ENCODE measurements around the gene HRH1.
"Not testable (repeated sequence)": the region's sequence is repeated elsewhere in the genome, so short reads cannot be mapped to it uniquely, and the experiment has no call there.

HRH1 gene

GRCh38 chr3:11204697-11205348 is 50.5 kb downstream of the HRH1 start:
- DNase-seq (ENCODE audit: low read depth in 2 of 2) = no peak

GRCh38 chr3:11205881-11206280 is 51.6 kb downstream of the HRH1 start:
- DNase-seq (ENCODE audit: low read depth in 2 of 2) = not testable (repeated sequence)

GRCh38 chr3:11206316-11206715 is 52.0 kb downstream of the HRH1 start:
- DNase-seq (ENCODE audit: low read depth in 2 of 2) = no peak

- DNase-seq (ENCODE audit: low read depth in 2 of 2) = no peak
Observed at GRCh38 chr3:11206953-11207352, 52.7 kb downstream of the HRH1 start.

GRCh38 chr3:11211531-11212298 is 57.4 kb downstream of the HRH1 start:
- DNase-seq (ENCODE audit: low read depth in 2 of 2) = no peak

- DNase-seq (ENCODE audit: low read depth in 2 of 2) = no peak
Observed at GRCh38 chr3:11212299-11212608, 58.0 kb downstream of the HRH1 start.

- no peak for DNase-seq (ENCODE audit: low read depth in 2 of 2)
Observed at GRCh38 chr3:11212784-11213183, 58.5 kb downstream of the HRH1 start.

GRCh38 chr3:11213810-11214450 is 59.6 kb downstream of the HRH1 start:
- DNase-seq (ENCODE audit: low read depth in 2 of 2) = no peak

- no peak for DNase-seq (ENCODE audit: low read depth in 2 of 2)
Observed at GRCh38 chr3:11214451-11214978, 60.2 kb downstream of the HRH1 start.

GRCh38 chr3:11217370-11217769 is 63.1 kb downstream of the HRH1 start:
- DNase-seq (ENCODE audit: low read depth in 2 of 2) = not testable (repeated sequence)

- DNase-seq (ENCODE audit: low read depth in 2 of 2) = no peak
Observed at GRCh38 chr3:11220230-11220629, 65.9 kb downstream of the HRH1 start.

- no peak for DNase-seq (ENCODE audit: low read depth in 2 of 2)
Observed at GRCh38 chr3:11221818-11222415, 67.6 kb downstream of the HRH1 start.

- DNase-seq (ENCODE audit: low read depth in 2 of 2) = no peak
Observed at GRCh38 chr3:11224010-11224409, 69.7 kb downstream of the HRH1 start.

GRCh38 chr3:11224870-11225229 is 70.6 kb downstream of the HRH1 start:
- DNase-seq (ENCODE audit: low read depth in 2 of 2) = no peak

GRCh38 chr3:11226042-11226370 is 71.7 kb downstream of the HRH1 start:
- DNase-seq (ENCODE audit: low read depth in 2 of 2) = no peak

- no peak for DNase-seq (ENCODE audit: low read depth in 2 of 2)
Observed at GRCh38 chr3:11228041-11228440, 73.7 kb downstream of the HRH1 start.

GRCh38 chr3:11230125-11230524 is 75.8 kb downstream of the HRH1 start:
- DNase-seq (ENCODE audit: low read depth in 2 of 2) = no peak

GRCh38 chr3:11230832-11231231 is 76.5 kb downstream of the HRH1 start:
- no peak for DNase-seq (ENCODE audit: low read depth in 2 of 2)

- no peak for DNase-seq (ENCODE audit: low read depth in 2 of 2)
Observed at GRCh38 chr3:11235385-11235784, 81.1 kb downstream of the HRH1 start.

GRCh38 chr3:11236588-11237461 is 82.5 kb downstream of the HRH1 start:
- DNase-seq (ENCODE audit: low read depth in 2 of 2) = peak; percentile 69 to 79

- DNase-seq (ENCODE audit: low read depth in 2 of 2) = peak; percentile 18 to 26
Observed at GRCh38 chr3:11238060-11238459, 83.8 kb downstream of the HRH1 start.

GRCh38 chr3:11238880-11239279 is 84.6 kb downstream of the HRH1 start:
- DNase-seq (ENCODE audit: low read depth in 2 of 2) = no peak

Data from stimulated activated CD4-positive, alpha-beta T cell treated with anti-CD3 and anti-CD28 coated beads, Interleukin-15, amount 100 ng/mL, for 48 hours (primary cell).